T-helper 1 cell treated with Interleukin-12 subunit alpha and Interleukin-12 subunit beta and Interleukin-4 antibody, amounts not matched to agents 30 μg/mL and 1 μg/mL, for 36 hours (primary cell): ENCODE data around the gene PLEKHA7.

Experiments
- H3K27ac Mint-ChIP-seq: one replicate; pipeline ENCODE4 v1.8.0; 2021; ENCODE audit warnings: mild to moderate bottlenecking, mixed read lengths
- H3K27me3 Mint-ChIP-seq: one replicate; pipeline ENCODE4 v1.8.0; 2021; ENCODE audit warnings: low read depth, mixed read lengths
- H3K36me3 Mint-ChIP-seq: one replicate; pipeline ENCODE4 v1.8.0; 2021; ENCODE audit warnings: low read depth, mixed read lengths
- H3K4me1 Mint-ChIP-seq: one replicate; pipeline ENCODE4 v1.8.0; 2021; ENCODE audit warnings: low read depth, mixed read lengths
- H3K4me3 Mint-ChIP-seq: one replicate; pipeline ENCODE4 v1.8.0; 2021; ENCODE audit warnings: mild to moderate bottlenecking, moderate library complexity, mixed read lengths
- H3K9me3 Mint-ChIP-seq: one replicate; pipeline ENCODE4 v1.8.0; 2021; ENCODE audit warnings: mixed read lengths

PLEKHA7 gene

GRCh38 chr11:16834384-16834783 lies 179.8 kb downstream of the PLEKHA7 start:
- Mint-ChIP-seq H3K36me3 (no peaks in the 10 kb centered on the region), H3K9me3 (no peaks in the 10 kb centered on the region), H3K4me1 (no peaks in the 10 kb centered on the region), H3K27ac (no peak overlapping the region), H3K4me3 (no peak overlapping the region), H3K27me3 (no peaks in the 10 kb centered on the region)

- Mint-ChIP-seq H3K4me1 (no peaks in the 10 kb centered on the region), H3K36me3 (no peaks in the 10 kb centered on the region), H3K9me3 (no peaks in the 10 kb centered on the region), H3K27ac (no peak overlapping the region), H3K4me3 (no peak overlapping the region), H3K27me3 (no peaks in the 10 kb centered on the region)
These were observed 181.2 kb downstream of the PLEKHA7 start for GRCh38 chr11:16833026-16833425.

GRCh38 chr11:16832193-16832539 lies 182.0 kb downstream of the PLEKHA7 start:
- Mint-ChIP-seq H3K36me3 (no peaks in the 10 kb centered on the region), H3K4me1 (peaks cover under 1% of the 10 kb centered on the region), H3K4me3 (no peak overlapping the region)

GRCh38 chr11:16831316-16832192 lies 182.7 kb downstream of the PLEKHA7 start:
- H3K36me3 Mint-ChIP-seq, result no peaks in the 10 kb centered on the region
- no peaks in the 10 kb centered on the region for H3K27me3 Mint-ChIP-seq

More at GRCh38 chr11:16832193-16832539, 182.0 kb downstream of the PLEKHA7 start:
- no peak overlapping the region for H3K27ac Mint-ChIP-seq
- no peaks in the 10 kb centered on the region for H3K27me3 Mint-ChIP-seq
- no peaks in the 10 kb centered on the region for H3K9me3 Mint-ChIP-seq

GRCh38 chr11:16827139-16827538 lies 187.1 kb downstream of the PLEKHA7 start:
- no peaks in the 10 kb centered on the region for H3K36me3 Mint-ChIP-seq
- no peaks in the 10 kb centered on the region for H3K27me3 Mint-ChIP-seq
- peaks cover 2% of the 10 kb centered on the region for H3K4me1 Mint-ChIP-seq
- H3K4me3 Mint-ChIP-seq, result no peak overlapping the region
- no peaks in the 10 kb centered on the region for H3K9me3 Mint-ChIP-seq
- H3K27ac Mint-ChIP-seq, result no peak overlapping the region

More at GRCh38 chr11:16831316-16832192, 182.7 kb downstream of the PLEKHA7 start:
- no peak overlapping the region for H3K4me3 Mint-ChIP-seq
- H3K27ac Mint-ChIP-seq, result no peak overlapping the region
- no peaks in the 10 kb centered on the region for H3K9me3 Mint-ChIP-seq
- peaks cover 2% of the 10 kb centered on the region for H3K4me1 Mint-ChIP-seq

GRCh38 chr11:16825968-16826367 lies 188.2 kb downstream of the PLEKHA7 start:
- H3K27me3 Mint-ChIP-seq, result no peaks in the 10 kb centered on the region
- no peak overlapping the region for H3K27ac Mint-ChIP-seq
- H3K9me3 Mint-ChIP-seq, result no peaks in the 10 kb centered on the region
- H3K4me1 Mint-ChIP-seq, result peaks cover 2% of the 10 kb centered on the region
- no peak overlapping the region for H3K4me3 Mint-ChIP-seq
- H3K36me3 Mint-ChIP-seq, result no peaks in the 10 kb centered on the region

- Mint-ChIP-seq H3K27ac (no peak overlapping the region), H3K4me1 (peaks cover 2% of the 10 kb centered on the region), H3K9me3 (no peaks in the 10 kb centered on the region), H3K27me3 (no peaks in the 10 kb centered on the region), H3K4me3 (no peak overlapping the region), H3K36me3 (no peaks in the 10 kb centered on the region)
These were observed 189.1 kb downstream of the PLEKHA7 start for GRCh38 chr11:16825101-16825500.

GRCh38 chr11:16820324-16821092 lies 193.7 kb downstream of the PLEKHA7 start:
- Mint-ChIP-seq H3K9me3 (no peaks in the 10 kb centered on the region), H3K27me3 (peaks cover 3% of the 10 kb centered on the region), H3K27ac (no peak overlapping the region), H3K36me3 (no peaks in the 10 kb centered on the region), H3K4me1 (no peaks in the 10 kb centered on the region), H3K4me3 (no peak overlapping the region)

- no peaks in the 10 kb centered on the region for H3K9me3 Mint-ChIP-seq
- no peaks in the 10 kb centered on the region for H3K36me3 Mint-ChIP-seq
- peaks cover 3% of the 10 kb centered on the region for H3K27me3 Mint-ChIP-seq
- H3K4me3 Mint-ChIP-seq, result no peak overlapping the region
- no peaks in the 10 kb centered on the region for H3K4me1 Mint-ChIP-seq
- H3K27ac Mint-ChIP-seq, result no peak overlapping the region
These were observed 195.9 kb downstream of the PLEKHA7 start for GRCh38 chr11:16818284-16818683.

GRCh38 chr11:16817351-16817750 lies 196.9 kb downstream of the PLEKHA7 start:
- H3K4me1 Mint-ChIP-seq, result no peaks in the 10 kb centered on the region

GRCh38 chr11:16816358-16817270 lies 197.6 kb downstream of the PLEKHA7 start:
- Mint-ChIP-seq H3K4me3 (no peak overlapping the region), H3K27ac (no peak overlapping the region), H3K27me3 (peaks cover 3% of the 10 kb centered on the region), H3K36me3 (no peaks in the 10 kb centered on the region), H3K9me3 (no peaks in the 10 kb centered on the region), H3K4me1 (no peaks in the 10 kb centered on the region)

More at GRCh38 chr11:16817351-16817750, 196.9 kb downstream of the PLEKHA7 start:
- H3K27ac Mint-ChIP-seq, result no peak overlapping the region
- no peak overlapping the region for H3K4me3 Mint-ChIP-seq
- H3K9me3 Mint-ChIP-seq, result no peaks in the 10 kb centered on the region
- peaks cover 3% of the 10 kb centered on the region for H3K27me3 Mint-ChIP-seq
- no peaks in the 10 kb centered on the region for H3K36me3 Mint-ChIP-seq

GRCh38 chr11:16815047-16815767 lies 199.0 kb downstream of the PLEKHA7 start:
- no peak overlapping the region for H3K27ac Mint-ChIP-seq
- H3K9me3 Mint-ChIP-seq, result no peaks in the 10 kb centered on the region
- H3K4me1 Mint-ChIP-seq, result no peaks in the 10 kb centered on the region

GRCh38 chr11:16814410-16815046 lies 199.7 kb downstream of the PLEKHA7 start:
- Mint-ChIP-seq H3K27me3 (peaks cover 2% of the 10 kb centered on the region), H3K27ac (no peak overlapping the region), H3K4me1 (no peaks in the 10 kb centered on the region), H3K4me3 (no peak overlapping the region), H3K36me3 (no peaks in the 10 kb centered on the region), H3K9me3 (no peaks in the 10 kb centered on the region)

More at GRCh38 chr11:16815047-16815767, 199.0 kb downstream of the PLEKHA7 start:
- Mint-ChIP-seq H3K27me3 (peaks cover 3% of the 10 kb centered on the region), H3K4me3 (no peak overlapping the region), H3K36me3 (no peaks in the 10 kb centered on the region)
